GM12878 (cell line): Measurements from ENCODE around the gene MAST4. TPM values are rescaled to one million over a fixed set of nuclear protein-coding genes. Genes with fewer than 3 reads are reported as not detected.

Experiments
- ATAC-seq: fragments of 200-7000 bp; cut with Tn5 transposase; 3 replicates; pipeline ENCODE4 v1.9.1; 2020; ENCODE audit warnings: mild to moderate bottlenecking, moderate library complexity
- BruUV-seq: library from RNA; stranded (reverse); fragments of 400-500 nt; replicated peaks from 2 replicates; lab custom pipeline; 2021; lab: Mats Ljungman, UMichigan
- CTCF ChIA-PET: fragments of 300-600 bp; sonication (Branson Sonifier 250); formaldehyde crosslinking; extraction: SDS; loops from one replicate; lab custom pipeline; 2021; ENCODE audit warnings: inconsistent platforms; lab: Yijun Ruan, JAX
- POLR2A ChIA-PET: fragments of 350-600 bp; formaldehyde crosslinking; extraction: SDS; loops from one replicate; lab custom pipeline; 2021; ENCODE audit warnings: inconsistent platforms; lab: Charles Lee
- RAD21 ChIA-PET: fragments of 300-600 bp; sonication (Branson Sonifier 250); formaldehyde crosslinking; loops from one replicate; lab custom pipeline; 2023; ENCODE audit warnings: antibody characterized with exemption; ENCODE audit not compliant: unreplicated experiment; lab: Charles Lee
- SMC1A ChIA-PET: fragments of 300-600 bp; sonication (Branson Sonifier 250); formaldehyde crosslinking; loops from one replicate; lab custom pipeline; 2023; ENCODE audit not compliant: unreplicated experiment, uncharacterized antibody; lab: Charles Lee
- DNase-seq: peaks from one replicate; pipeline ENCODE4 v3.0.0-alpha.2; 2011; ENCODE audit warnings: low read depth, low spot score
- FAIRE-seq: peaks from 3 replicates; lab custom pipeline; 2011; peaks lifted over from hg19 to GRCh38; lab: Jason Lieb, UNC
- H2AFZ ChIP-seq: 2 replicates; pipeline ENCODE4 v1.6.0; 2011; ENCODE audit warnings: low read depth, low read length, control low read depth; ENCODE audit not compliant: control insufficient read depth
- H3K27ac ChIP-seq: 2 replicates; pipeline ENCODE4 v1.5.1; 2011; ENCODE audit warnings: control low read depth; ENCODE audit not compliant: control insufficient read depth, insufficient read depth
- H3K27me3 ChIP-seq, 2 experiments: replicated peaks in 1 of 2; 2 replicates each; pipeline versions ENCODE4 v1.6.0 to v1.6.1; 2011; ENCODE audit warnings: low read length in 1 of 2; ENCODE audit not compliant: control insufficient read depth in 2 of 2, insufficient read depth in 2 of 2
- H3K36me3 ChIP-seq, 2 experiments: 2 replicates each; pipeline ENCODE4 v1.5.1; 2011; ENCODE audit warnings: low read length in 1 of 2; ENCODE audit not compliant: control insufficient read depth in 2 of 2, insufficient read depth in 2 of 2
- H3K4me1 ChIP-seq: 2 replicates; pipeline ENCODE4 v1.6.1; 2011; ENCODE audit warnings: mild to moderate bottlenecking, low read length, moderate library complexity, mixed read lengths; ENCODE audit not compliant: control insufficient read depth, insufficient read depth
- H3K4me2 ChIP-seq: 2 replicates; pipeline ENCODE4 v1.6.0; 2011; ENCODE audit warnings: control low read depth; ENCODE audit not compliant: control insufficient read depth, insufficient read depth
- H3K4me3 ChIP-seq: fragments of 200-600 bp; sonication (generic); 2 replicates; pipeline ENCODE4 v1.5.1; 2016
- H3K79me2 ChIP-seq: 2 replicates; pipeline ENCODE4 v1.6.0; 2011; ENCODE audit warnings: low read length; ENCODE audit not compliant: control insufficient read depth, insufficient read depth
- H3K9ac ChIP-seq: 2 replicates; pipeline ENCODE4 v1.8.0; 2011; ENCODE audit warnings: low read length, control low read depth, mixed read lengths; ENCODE audit not compliant: control insufficient read depth, insufficient read depth
- H3K9me3 ChIP-seq: replicated peaks from 3 replicates; pipeline ENCODE4 v1.5.1; 2011; ENCODE audit warnings: mild to moderate bottlenecking, low read length; ENCODE audit not compliant: control insufficient read depth, insufficient read depth
- H4K20me1 ChIP-seq: 2 replicates; pipeline ENCODE4 v1.6.0; 2011; ENCODE audit not compliant: control insufficient read depth, insufficient read depth
- BRCA1 ChIP-seq: IDR thresholded peaks from 2 replicates; pipeline ENCODE4 v1.6.1; 2011; ENCODE audit warnings: low read depth, low read length, improper control_type of control experiment
- EED ChIP-seq: sonication (generic); IDR thresholded peaks from 2 replicates; pipeline ENCODE4 v1.6.1; 2016; ENCODE audit warnings: antibody characterized with exemption, low read depth
- EGR1 ChIP-seq, 2 experiments: IDR thresholded peaks; 1 replicate in 1 of 2; 2 replicates in 1 of 2; pipeline ENCODE4 v1.6.1; 2011 to 2012; ENCODE audit warnings: low read depth in 2 of 2, low read length in 2 of 2, borderline replicate concordance in 1 of 2, mild to moderate bottlenecking in 1 of 2, moderate library complexity in 1 of 2
- FOXK2 ChIP-seq: fragments of 450-650 bp; IDR thresholded peaks from 2 replicates; pipeline ENCODE4 v1.6.1; 2017; ENCODE audit warnings: mild to moderate bottlenecking, moderate library complexity
- JUNB ChIP-seq: IDR thresholded peaks from 2 replicates; pipeline ENCODE4 v1.6.1; 2016; ENCODE audit warnings: antibody characterized with exemption, mild to moderate bottlenecking
- NFYB ChIP-seq: IDR thresholded peaks from 2 replicates; pipeline ENCODE4 v1.6.1; 2011; ENCODE audit warnings: low read depth, mild to moderate bottlenecking, low read length, improper control_type of control experiment, moderate library complexity; ENCODE audit not compliant: insufficient read depth
- RAD51 ChIP-seq: fragments of 450-650 bp; IDR thresholded peaks from 2 replicates; pipeline ENCODE4 v1.6.1; 2016; ENCODE audit warnings: moderate library complexity, mild to moderate bottlenecking, inconsistent platforms
- RUNX3 ChIP-seq: IDR thresholded peaks from 2 replicates; pipeline ENCODE4 v1.6.1; 2012; ENCODE audit warnings: low read length, inconsistent platforms
- SMAD1 ChIP-seq: fragments of 450-650 bp; IDR thresholded peaks from 2 replicates; pipeline ENCODE4 v1.6.1; 2018; ENCODE audit warnings: mild to moderate bottlenecking, low read depth; ENCODE audit not compliant: partially characterized antibody
- SRF ChIP-seq, 2 experiments: IDR thresholded peaks; 2 replicates each; pipeline ENCODE4 v1.6.1; 2011; ENCODE audit warnings: low read depth in 2 of 2, low read length in 2 of 2, mild to moderate bottlenecking in 1 of 2, moderate library complexity in 1 of 2
- SUPT20H ChIP-seq: IDR thresholded peaks from 2 replicates; pipeline ENCODE4 v1.6.1; 2011; ENCODE audit warnings: low read depth, mild to moderate bottlenecking, low read length, moderate library complexity, borderline replicate concordance; ENCODE audit not compliant: control insufficient read depth
- WRNIP1 ChIP-seq: IDR thresholded peaks from 2 replicates; pipeline ENCODE4 v1.6.1; 2011; ENCODE audit warnings: low read depth, low read length, improper control_type of control experiment, borderline replicate concordance
- YBX1 ChIP-seq: fragments of 450-650 bp; IDR thresholded peaks from 2 replicates; pipeline ENCODE4 v1.6.1; 2016; ENCODE audit warnings: antibody characterized with exemption
- YY1 ChIP-seq: IDR thresholded peaks from 2 replicates; pipeline ENCODE4 v1.6.1; 2011; ENCODE audit warnings: low read depth, mild to moderate bottlenecking, low read length
- ZBED1 ChIP-seq: IDR thresholded peaks from 2 replicates; pipeline ENCODE4 v1.6.1; 2016; ENCODE audit warnings: borderline replicate concordance
- ZNF24 ChIP-seq: fragments of 450-650 bp; IDR thresholded peaks from 2 replicates; pipeline ENCODE4 v1.6.1; 2017; ENCODE audit warnings: antibody characterized with exemption, mild to moderate bottlenecking
- ZNF274 ChIP-seq: IDR thresholded peaks from one replicate; pipeline ENCODE4 v1.8.0; 2011; ENCODE audit not compliant: insufficient read length, insufficient read depth
- ZZZ3 ChIP-seq: IDR thresholded peaks from 2 replicates; pipeline ENCODE4 v1.6.1; 2011; ENCODE audit warnings: low read depth; ENCODE audit not compliant: control insufficient read depth, insufficient read length
- WGBS: methylation state at CpG from one replicate; pipeline ENCODE4 v1.1.6; 2016; ENCODE audit warnings: low lambda C conversion rate; ENCODE audit not compliant: insufficient replicate concordance, insufficient coverage; ENCODE audit errors: missing lambda C conversion rate; 5-methylcytosine and 5-hydroxymethylcytosine counted together
- in situ Hi-C: fragments of 300-500 bp; cut with MboI; formaldehyde crosslinking; loops from 9 replicates; pipeline ENCODE4 v1.14.3; 2018; ENCODE audit warnings: mixed read lengths
- intact Hi-C: fragments of 100-400 bp; cut with micrococcal nuclease; formaldehyde crosslinking; loops from one replicate; pipeline ENCODE4 v1.14.2; 2022; ENCODE audit not compliant: unreplicated experiment
- polyA plus RNA-seq, 11 experiments: library from polyadenylated mRNA; depleted of rRNA in 4 of 11; unstranded in 6 of 11; stranded (reverse) in 5 of 11; fragments of >200 nt; fragmentation: Nextera tagmentation in 4 of 11; fragmentation: Illumina TruSeq in 1 of 11; extraction: Ambion mirVana in 4 of 11; extraction: Trizol in 1 of 11; gene quantifications; 1 replicate in 1 of 11; 2 replicates in 10 of 11; pipeline versions ENCODE4 v1.2.1 to v1.2.3, GENCODE V29; 2011 to 2016; ENCODE audit warnings: inconsistent platforms in 2 of 11, missing spikeins in 2 of 11, low read depth in 1 of 11
- total RNA-seq, 4 experiments: library from RNA; depleted of rRNA in 3 of 4; stranded (reverse); fragments of >200 nt in 3 of 4; fragmentation: Illumina TruSeq in 1 of 4; extraction: Trizol in 1 of 4; gene quantifications; 2 replicates each; pipeline versions ENCODE4 v1.2.1 to v1.2.3, GENCODE V29; 2013 to 2021
- TF ChIP-seq, protein P1 (sequence below): fragments of 450-650 bp; IDR thresholded peaks from 2 replicates; pipeline ENCODE4 v1.6.1; 2016; ENCODE audit warnings: mild to moderate bottlenecking
- TF ChIP-seq, protein P2 (sequence below): fragments of 450-650 bp; IDR thresholded peaks from 2 replicates; pipeline ENCODE4 v1.6.1; 2018; ENCODE audit warnings: mild to moderate bottlenecking, low read depth, moderate library complexity; ENCODE audit not compliant: partially characterized antibody

The MAST4 gene
- total and polyA plus RNA-seq, 10 of the 15 experiments (the other 5 are each of a cell fraction or from before 2014, with no cell fraction given): 0.02 to 1.6 (median 0.29) TPM; not detected in 1

DNA sequence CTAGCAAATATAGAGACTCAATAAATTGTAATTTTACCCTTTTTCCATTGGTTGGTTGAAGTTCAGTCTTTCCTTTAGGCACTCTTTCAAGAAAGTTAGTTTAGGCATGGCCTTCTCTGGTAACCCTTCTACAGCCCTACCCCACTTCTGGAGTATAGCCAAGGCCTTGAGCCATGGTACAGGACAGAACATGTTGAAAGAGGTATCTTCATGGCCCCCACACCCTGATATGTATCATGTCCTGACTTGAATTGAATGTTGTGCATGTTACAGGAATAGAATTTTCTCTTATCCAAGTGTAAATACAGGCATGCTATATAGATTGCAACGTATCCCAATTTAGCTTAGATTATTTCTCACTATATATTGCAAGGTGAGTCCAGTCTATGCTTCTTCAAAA is 424.8 kb downstream of the MAST4 start:
- no peak for FAIRE-seq

DNA sequence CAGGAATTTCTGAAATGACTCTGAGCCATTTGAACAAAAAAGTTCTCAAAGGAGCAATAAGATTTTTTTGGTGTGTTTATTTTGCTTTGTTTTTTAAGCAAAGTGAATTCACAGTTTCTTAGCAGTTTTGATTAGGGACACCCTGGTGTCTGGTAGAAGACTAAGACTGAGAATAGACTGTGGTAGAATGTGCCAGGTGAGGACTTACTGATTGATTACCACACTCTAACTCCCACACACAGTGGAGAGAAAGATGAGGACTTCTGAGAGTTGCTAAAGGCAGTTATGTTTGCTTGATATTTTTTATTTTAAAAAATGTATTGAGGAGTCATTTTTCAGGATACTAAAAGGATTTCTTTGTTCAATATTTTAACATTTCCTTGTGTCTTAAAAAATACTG is 425.3 kb downstream of the MAST4 start:
- no peak for DNase-seq
- H2AFZ ChIP-seq: no peak overlapping the region
- no peaks in the 10 kb centered on the region for H3K4me1 ChIP-seq
- H3K27ac ChIP-seq: no peak overlapping the region
- SMC1A ChIA-PET: no interaction called here
- intact Hi-C loops: no loop called here
- no peak overlapping the region for H3K4me3 ChIP-seq
- TF ChIP-seq SUPT20H (no peak), NFYB (no peak), RUNX3 (peak; percentile 51), JUNB (peak; percentile 18; the same call in 1 of the 2 replicates), EGR1 (IDR thresholded peaks at IDR 0.05; ENCODE audit: borderline replicate concordance in 1 of 2, low read depth in 2 of 2, low read length in 2 of 2) (no peak), RAD51 (no peak), BRCA1 (no peak), WRNIP1 (no peak), EED (no peak), YY1 (no peak)
- TF ChIP-seq, protein P1, sequence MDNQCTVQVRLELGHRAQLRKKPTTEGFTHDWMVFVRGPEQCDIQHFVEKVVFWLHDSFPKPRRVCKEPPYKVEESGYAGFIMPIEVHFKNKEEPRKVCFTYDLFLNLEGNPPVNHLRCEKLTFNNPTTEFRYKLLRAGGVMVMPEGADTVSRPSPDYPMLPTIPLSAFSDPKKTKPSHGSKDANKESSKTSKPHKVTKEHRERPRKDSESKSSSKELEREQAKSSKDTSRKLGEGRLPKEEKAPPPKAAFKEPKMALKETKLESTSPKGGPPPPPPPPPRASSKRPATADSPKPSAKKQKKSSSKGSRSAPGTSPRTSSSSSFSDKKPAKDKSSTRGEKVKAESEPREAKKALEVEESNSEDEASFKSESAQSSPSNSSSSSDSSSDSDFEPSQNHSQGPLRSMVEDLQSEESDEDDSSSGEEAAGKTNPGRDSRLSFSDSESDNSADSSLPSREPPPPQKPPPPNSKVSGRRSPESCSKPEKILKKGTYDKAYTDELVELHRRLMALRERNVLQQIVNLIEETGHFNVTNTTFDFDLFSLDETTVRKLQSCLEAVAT: no peak
- TF ChIP-seq, protein P2, sequence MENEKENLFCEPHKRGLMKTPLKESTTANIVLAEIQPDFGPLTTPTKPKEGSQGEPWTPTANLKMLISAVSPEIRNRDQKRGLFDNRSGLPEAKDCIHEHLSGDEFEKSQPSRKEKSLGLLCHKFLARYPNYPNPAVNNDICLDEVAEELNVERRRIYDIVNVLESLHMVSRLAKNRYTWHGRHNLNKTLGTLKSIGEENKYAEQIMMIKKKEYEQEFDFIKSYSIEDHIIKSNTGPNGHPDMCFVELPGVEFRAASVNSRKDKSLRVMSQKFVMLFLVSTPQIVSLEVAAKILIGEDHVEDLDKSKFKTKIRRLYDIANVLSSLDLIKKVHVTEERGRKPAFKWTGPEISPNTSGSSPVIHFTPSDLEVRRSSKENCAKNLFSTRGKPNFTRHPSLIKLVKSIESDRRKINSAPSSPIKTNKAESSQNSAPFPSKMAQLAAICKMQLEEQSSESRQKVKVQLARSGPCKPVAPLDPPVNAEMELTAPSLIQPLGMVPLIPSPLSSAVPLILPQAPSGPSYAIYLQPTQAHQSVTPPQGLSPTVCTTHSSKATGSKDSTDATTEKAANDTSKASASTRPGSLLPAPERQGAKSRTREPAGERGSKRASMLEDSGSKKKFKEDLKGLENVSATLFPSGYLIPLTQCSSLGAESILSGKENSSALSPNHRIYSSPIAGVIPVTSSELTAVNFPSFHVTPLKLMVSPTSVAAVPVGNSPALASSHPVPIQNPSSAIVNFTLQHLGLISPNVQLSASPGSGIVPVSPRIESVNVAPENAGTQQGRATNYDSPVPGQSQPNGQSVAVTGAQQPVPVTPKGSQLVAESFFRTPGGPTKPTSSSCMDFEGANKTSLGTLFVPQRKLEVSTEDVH: no peak
- TF ChIP-seq, all 136 proteins: peak for 2
- POLR2A ChIA-PET: no interaction called here
- ATAC-seq (peak; percentile 53; the same call in 1 of the 3 replicates), FAIRE-seq (no peak)
- RAD21 ChIA-PET: no interaction called here
- H3K9me3 ChIP-seq: no peaks in the 10 kb centered on the region
- no peaks in the 10 kb centered on the region for H3K36me3 ChIP-seq
- H4K20me1 ChIP-seq: no peaks in the 10 kb centered on the region
- H3K9ac ChIP-seq: no peak overlapping the region
- in situ Hi-C loops: no loop called here
- CTCF ChIA-PET: no interaction called here
- no peak overlapping the region for H3K4me2 ChIP-seq
- no peaks in the 10 kb centered on the region for H3K79me2 ChIP-seq
- BruUV-seq: no TSS peak
- H3K27me3 ChIP-seq: peaks cover 0 to 2% of the 10 kb centered on the region in 2 experiments; a peak in 1 of 4 replicates

More for the DNA sequence above, 424.8 kb downstream of the MAST4 start:
- ChIA-PET SMC1A (no interaction called here), RAD21 (no interaction called here), CTCF (no interaction called here), POLR2A (no interaction called here)
- Histone ChIP-seq H3K9me3 (no peaks in the 10 kb centered on the region), H3K4me2 (no peak overlapping the region), H3K9ac (no peak overlapping the region), H3K27me3 (peaks cover 0 to 2% of the 10 kb centered on the region in 2 experiments; a peak in 1 of 4 replicates), H3K4me3 (no peak overlapping the region), H4K20me1 (no peaks in the 10 kb centered on the region), H2AFZ (no peak overlapping the region), H3K36me3 (no peaks in the 10 kb centered on the region), H3K79me2 (no peaks in the 10 kb centered on the region), H3K27ac (no peak overlapping the region), H3K4me1 (no peaks in the 10 kb centered on the region)
- WGBS: 6% methylated on average over 1 of the region's 1 CpG
- in situ Hi-C loops (no loop called here), intact Hi-C loops (no loop called here)
- ATAC-seq (no peak), DNase-seq (no peak)
- no peak for TF ChIP-seq ZBED1
- no peak for TF ChIP-seq SRF (IDR thresholded peaks at IDR 0.05; ENCODE audit: low read depth in 2 of 2, low read length in 2 of 2)
- no peak for TF ChIP-seq SMAD1
- no peak for TF ChIP-seq YBX1
- no peak for TF ChIP-seq ZNF274
- TF ChIP-seq ZZZ3: no peak
- TF ChIP-seq FOXK2: no peak
- no peak for TF ChIP-seq ZNF24
- BruUV-seq: no TSS peak
